ENCODE results near the gene VPS35. TPM values are rescaled to one million over a fixed set of nuclear protein-coding genes. Genes with fewer than 3 reads are reported as not detected.

VPS35 gene
- total RNA-seq, 1 donor: 193 TPM

DNA sequence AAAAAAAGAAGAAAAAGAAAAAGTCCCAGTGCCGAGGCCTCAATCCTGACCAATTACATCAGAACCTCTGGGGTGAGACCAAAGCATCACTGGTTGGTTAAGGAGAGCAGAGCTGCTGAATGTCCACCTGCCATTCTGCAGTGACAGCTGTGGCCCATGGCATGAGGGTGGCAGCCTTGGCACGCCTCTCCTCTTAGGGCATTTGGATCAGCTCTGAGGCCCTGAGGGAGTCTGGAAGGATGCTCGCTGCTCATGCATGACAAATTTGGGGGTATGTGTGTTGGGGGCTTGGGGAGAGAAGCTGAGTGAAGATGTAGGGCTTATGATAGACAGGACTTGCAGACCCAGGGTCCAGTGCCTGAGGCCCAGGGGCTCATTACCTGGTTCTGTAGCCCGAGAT, 32.9 kb upstream of the VPS35 start:
- DNase-seq (ENCODE audit: low read depth): no peak
- H3K4me3 ChIP-seq (ENCODE audit: low read depth, low read length): no peak overlapping the region
- no peak for TF ChIP-seq CTCF (IDR thresholded peaks at IDR 0.05; ENCODE audit: insufficient read depth, low read depth, low read length)

- DNase-seq (ENCODE audit: low read depth): no peak
- H3K4me3 ChIP-seq (ENCODE audit: low read depth, low read length): no peak overlapping the region
- TF ChIP-seq CTCF (IDR thresholded peaks at IDR 0.05; ENCODE audit: insufficient read depth, low read depth, low read length): no peak
Measured at GRCh38 chr16:46720619-46721018, 31.6 kb upstream of the VPS35 start.

- H3K4me3 ChIP-seq (ENCODE audit: low read depth, low read length): no peak overlapping the region
- no peak for DNase-seq (ENCODE audit: low read depth)
- no peak for TF ChIP-seq CTCF (IDR thresholded peaks at IDR 0.05; ENCODE audit: insufficient read depth, low read depth, low read length)
Measured at GRCh38 chr16:46719528-46719927, 30.6 kb upstream of the VPS35 start.

- no peak for DNase-seq (ENCODE audit: low read depth)
- no peak for TF ChIP-seq CTCF (IDR thresholded peaks at IDR 0.05; ENCODE audit: insufficient read depth, low read depth, low read length)
- H3K4me3 ChIP-seq (ENCODE audit: low read depth, low read length): no peak overlapping the region
Measured at GRCh38 chr16:46718214-46718613, 29.2 kb upstream of the VPS35 start.

GRCh38 chr16:46717692-46718091, 28.7 kb upstream of the VPS35 start:
- DNase-seq (ENCODE audit: low read depth): no peak
- TF ChIP-seq CTCF (IDR thresholded peaks at IDR 0.05; ENCODE audit: insufficient read depth, low read depth, low read length): no peak

GRCh38 chr16:46715769-46716305, 26.9 kb upstream of the VPS35 start:
- H3K4me3 ChIP-seq (ENCODE audit: low read depth, low read length): no peak overlapping the region
- no peak for DNase-seq (ENCODE audit: low read depth)
- TF ChIP-seq CTCF (IDR thresholded peaks at IDR 0.05; ENCODE audit: insufficient read depth, low read depth, low read length): no peak

More at GRCh38 chr16:46717692-46718091, 28.7 kb upstream of the VPS35 start:
- H3K4me3 ChIP-seq (ENCODE audit: low read depth, low read length): no peak overlapping the region
